Measurements from ENCODE around the gene LILRA2. TPM values are rescaled to one million over a fixed set of nuclear protein-coding genes. Genes with fewer than 3 reads are reported as not detected.

The LILRA2 gene
- total RNA-seq = not detected in 2 replicates

GRCh38 chr19:54573330-54573872 lies at the start of gene LILRA2:
LILRA2 (plus strand) TSS chr19:54573790; CDS start chr19:54573879, 89 bp downstream.

GRCh38 chr19:54593445-54593844 lies 19.9 kb downstream of the LILRA2 start, which contains the start of gene LILRA1:
LILRA1 (plus strand) TSS chr19:54593632; CDS start chr19:54594245, 613 bp downstream.

GRCh38 chr19:54630262-54630661 lies 56.7 kb downstream of the LILRA2 start, which contains the start of gene LILRB1:
LILRB1 (plus strand) TSS chr19:54630484; CDS start chr19:54631074, 590 bp downstream.

Other genes with a start within 250 kb of the LILRA2 start
- not detected in 2 replicates for gene LILRA4, start 234.6 kb upstream of the LILRA2 start, total RNA-seq
- gene LAIR1, start 208.9 kb upstream of the LILRA2 start, total RNA-seq = not detected in 2 replicates
- not detected in 2 replicates for gene TTYH1, start 158.3 kb upstream of the LILRA2 start, total RNA-seq
- gene LENG8, start 124.6 kb upstream of the LILRA2 start, total RNA-seq = 28.2 and 43.0 TPM in 2 replicates
- 8.7 and 11.0 TPM in 2 replicates for gene LENG9, start 110.0 kb upstream of the LILRA2 start, total RNA-seq
- gene CDC42EP5, start 100.5 kb upstream of the LILRA2 start, total RNA-seq = 28.4 and 33.2 TPM in 2 replicates
- gene LAIR2, start 71.0 kb upstream of the LILRA2 start, total RNA-seq = not detected in 2 replicates
- gene LILRA1, start 19.8 kb downstream of the LILRA2 start, total RNA-seq = not detected in 2 replicates
- not detected in 2 replicates for gene LILRB1, start 56.7 kb downstream of the LILRA2 start, total RNA-seq
- not detected in 2 replicates for gene LILRB4, start 89.2 kb downstream of the LILRA2 start, total RNA-seq
- gene KIR3DL3, start 150.7 kb downstream of the LILRA2 start, total RNA-seq = not detected in 2 replicates
- gene KIR2DL3, start 164.7 kb downstream of the LILRA2 start, total RNA-seq = not detected in 2 replicates
- gene KIR2DL1, start 196.0 kb downstream of the LILRA2 start, total RNA-seq = not detected in 2 replicates
- not detected in 2 replicates for gene KIR2DL4, start 229.8 kb downstream of the LILRA2 start, total RNA-seq
- not detected in 2 replicates for gene KIR3DL1, start 242.7 kb downstream of the LILRA2 start, total RNA-seq